Stimulated activated CD8-positive, alpha-beta memory T cell treated with anti-CD3 and anti-CD28 coated beads, Interleukin-7, amount 100 ng/mL, for 48 hours (primary cell): ENCODE measurements around the gene FAM181B.

Experiments
- DNase-seq, 2 donors: peaks; one replicate each; pipeline ENCODE4 v3.0.0-alpha.2; 2020; ENCODE audit warnings: low read depth in 1 of 2; ENCODE audit errors: extremely low read depth in 1 of 2

The FAM181B gene

GRCh38 chr11:82686211-82686610, 47.5 kb downstream of the FAM181B start:
- no peak for DNase-seq

- DNase-seq: no peak
These were observed 50.6 kb downstream of the FAM181B start for GRCh38 chr11:82683029-82683428.

DNA sequence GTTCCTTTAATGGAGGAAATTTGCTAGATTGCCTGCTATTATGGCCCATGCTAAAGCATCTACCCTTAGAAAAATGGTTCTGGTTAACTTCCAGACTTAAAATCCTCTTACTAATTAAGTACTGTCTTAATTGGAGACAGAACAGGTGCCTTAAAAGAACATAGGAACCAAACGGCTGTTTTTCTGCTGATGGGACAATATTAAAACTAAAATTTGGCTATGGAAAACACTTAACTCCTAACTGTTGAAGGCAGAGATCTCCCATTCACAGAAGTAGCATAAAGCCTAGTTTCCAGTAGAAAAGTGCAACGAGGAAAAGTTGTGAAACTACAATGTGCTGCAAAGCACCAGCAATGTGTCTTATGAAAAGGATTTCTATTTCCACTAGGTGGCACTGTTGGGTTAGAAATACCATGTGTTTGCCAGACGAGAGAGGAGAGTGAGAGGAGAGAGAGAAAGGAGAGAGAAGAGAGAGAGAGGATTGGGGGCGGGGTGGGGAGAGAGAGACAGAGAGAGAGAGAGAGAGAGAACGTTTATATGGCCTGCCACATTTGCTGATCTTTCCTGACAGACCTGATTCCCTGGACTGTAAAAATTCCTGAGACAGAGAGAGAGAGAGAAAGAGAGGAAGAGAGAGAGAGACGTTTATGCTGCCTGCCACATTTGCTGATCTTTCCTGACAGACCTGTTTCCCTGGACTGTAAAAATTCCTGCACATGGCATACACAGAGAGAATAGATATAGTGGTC, 51.5 kb downstream of the FAM181B start:
- no peak for DNase-seq

GRCh38 chr11:82680252-82680651, 53.4 kb downstream of the FAM181B start:
- no peak for DNase-seq
